ENCODE results near the gene RNF113B. TPM values are rescaled to one million over a fixed set of nuclear protein-coding genes. Genes with fewer than 3 reads are reported as not detected.

Gene RNF113B
- total RNA-seq: not detected
- long read RNA-seq, donor 1: 0 reads
- long read RNA-seq, donor 2: 0 reads

DNA sequence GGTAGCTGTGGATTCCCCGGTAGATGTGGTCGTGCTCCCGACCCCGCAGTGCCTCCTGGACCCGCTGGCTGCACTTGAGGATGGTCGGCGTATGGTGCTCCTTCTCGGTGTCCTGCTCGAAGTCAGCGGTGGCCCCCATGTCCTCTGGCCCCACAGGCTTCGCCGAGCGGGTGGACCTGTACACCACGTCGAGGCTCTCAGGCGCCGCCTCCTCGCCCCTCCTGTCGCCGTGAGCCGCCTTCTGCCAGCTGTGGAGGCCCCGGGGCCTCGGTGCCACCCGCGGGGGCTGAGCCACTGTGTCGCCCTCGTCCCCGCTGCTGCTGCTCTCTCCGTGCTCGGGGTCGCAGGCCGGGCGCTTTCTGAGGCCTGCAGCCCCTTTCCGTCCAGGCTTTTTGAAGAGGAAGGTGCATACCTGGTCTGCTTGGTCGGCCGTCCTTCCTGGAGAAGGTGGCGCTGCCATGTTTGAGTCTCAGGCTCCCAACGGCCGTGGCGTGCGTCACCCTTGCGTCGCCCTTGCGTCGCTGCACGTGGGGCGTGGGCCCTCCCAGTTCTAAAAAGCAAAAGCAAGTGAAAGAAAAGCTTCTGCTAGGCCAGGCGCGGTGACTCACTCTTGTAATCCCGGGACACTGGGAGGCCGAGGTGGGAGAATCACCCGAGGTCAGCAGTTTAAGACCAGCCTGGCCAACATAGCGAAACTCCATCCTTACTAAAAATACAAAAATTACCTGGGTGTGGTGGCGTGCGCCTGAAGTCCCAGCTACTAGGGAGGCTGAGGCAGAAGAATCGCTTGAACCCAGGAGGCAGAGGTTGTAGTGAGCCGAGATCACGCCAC is at the start of gene RNF113B:
Gene RNF113B, minus strand, starts transcription at position 493 of the 832 bp plus-strand sequence. Its CDS starts 33 bp downstream, at position 460.
- no peak for DNase-seq (ENCODE audit: low spot score)
- intact Hi-C loops (cut with DNase I): no loop called here

DNA sequence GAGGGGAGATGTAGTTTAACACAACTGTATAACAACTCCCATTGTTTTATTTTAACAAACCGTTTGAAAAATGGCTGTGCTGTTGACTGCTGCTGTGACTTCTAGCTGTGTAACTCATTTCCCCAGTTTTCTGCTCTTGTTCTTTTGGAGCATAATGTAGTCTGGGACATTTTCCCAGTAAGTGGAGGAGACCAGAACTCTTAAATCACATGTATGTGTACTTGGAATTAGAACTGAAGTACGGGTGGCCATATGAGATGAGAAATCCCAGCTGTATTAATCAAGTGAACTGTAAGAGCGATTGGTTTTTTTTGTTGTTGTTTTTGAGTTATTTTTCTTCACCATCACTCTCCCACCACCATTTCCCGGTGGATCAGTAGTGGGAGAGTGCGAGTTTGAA is 49.4 kb upstream of the RNF113B start:
- no peak for DNase-seq (ENCODE audit: low spot score)
- intact Hi-C loops (cut with DNase I): no loop called here

DNA sequence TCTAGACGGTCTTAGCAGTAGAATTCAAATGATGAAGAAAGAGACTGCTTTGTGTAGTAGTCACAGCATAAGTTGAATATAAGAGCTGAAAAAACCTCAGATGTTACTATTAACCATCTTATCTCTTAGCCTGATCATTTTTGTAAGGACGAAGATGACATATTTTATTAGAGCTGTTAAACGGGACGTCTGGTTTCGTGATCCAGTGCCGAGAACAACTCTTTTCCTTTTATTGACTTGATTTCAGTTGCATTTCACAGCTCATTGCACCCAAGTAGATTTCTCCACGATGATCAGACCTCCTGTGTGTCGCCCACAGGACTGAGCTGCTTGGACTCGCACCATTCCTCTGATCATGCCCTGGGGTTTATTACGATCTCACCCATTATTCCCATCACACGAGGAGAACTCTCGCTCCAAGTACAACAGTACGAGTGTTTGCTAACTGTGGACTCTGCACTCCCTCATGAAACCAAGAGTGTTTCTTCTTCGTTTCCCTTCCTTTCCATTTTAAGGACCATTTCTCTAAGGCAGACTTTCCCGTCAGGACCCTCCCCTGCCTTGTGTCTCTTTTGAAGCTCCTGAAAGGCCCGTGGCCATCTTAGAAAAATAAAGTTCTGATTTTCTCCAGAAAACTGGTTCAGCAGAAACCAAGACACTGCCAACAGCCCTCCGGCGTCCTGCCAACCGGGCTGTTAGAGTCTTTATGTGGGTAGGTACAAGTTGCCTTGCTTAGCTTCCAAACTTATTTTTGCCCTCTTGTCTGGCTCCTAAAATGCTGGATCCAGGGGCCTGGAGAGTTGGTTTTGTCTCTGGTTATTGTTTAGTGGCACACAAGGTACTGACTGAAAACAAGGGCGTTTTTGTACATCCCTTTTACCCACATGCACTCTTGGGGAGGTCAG is 48.2 kb upstream of the RNF113B start:
- no peak for DNase-seq (ENCODE audit: low spot score)
- intact Hi-C loops (cut with DNase I): no loop called here

DNA sequence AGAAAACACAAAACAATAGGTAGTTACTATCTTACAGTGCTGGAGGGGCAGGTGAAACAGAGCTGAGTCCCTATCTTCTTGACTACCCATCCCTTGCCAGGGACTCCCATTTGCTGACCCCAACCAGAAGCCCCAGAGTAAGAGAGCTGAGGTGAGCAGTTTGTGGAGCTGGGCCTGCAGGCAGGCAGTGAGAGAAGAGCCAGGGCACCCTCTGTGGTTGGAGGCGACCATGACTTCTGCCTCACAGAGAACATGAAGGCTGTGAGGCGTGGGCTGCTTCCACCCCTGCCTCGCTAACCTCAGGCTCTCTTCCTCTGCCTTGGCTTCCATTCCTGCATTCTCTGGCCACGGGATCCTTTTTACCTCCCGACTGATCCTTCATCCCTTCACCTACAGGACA is 47.5 kb upstream of the RNF113B start:
- DNase-seq (ENCODE audit: low spot score): no peak
- intact Hi-C loops (cut with DNase I): no loop called here

DNA sequence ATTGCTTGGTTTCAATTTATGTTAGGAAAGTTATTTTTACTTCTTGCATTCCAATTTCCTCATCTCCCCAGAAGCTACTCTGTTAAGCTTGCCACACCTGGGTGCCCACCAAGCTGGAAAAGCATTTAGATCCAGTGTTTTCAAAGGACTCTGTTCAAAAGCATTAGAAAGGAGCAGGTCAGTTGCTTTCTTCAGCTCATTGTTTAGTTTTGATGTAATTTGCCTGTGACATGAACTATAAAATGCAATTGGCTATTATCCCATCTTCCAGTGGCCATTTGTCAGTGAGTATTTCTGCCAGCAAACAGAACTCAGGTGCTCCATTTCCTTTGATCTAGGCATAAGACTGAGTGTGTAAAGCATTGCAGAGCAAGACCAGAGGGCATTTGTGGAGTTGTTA is 46.7 kb upstream of the RNF113B start:
- intact Hi-C loops (cut with DNase I): no loop called here
- no peak for DNase-seq (ENCODE audit: low spot score)

DNA sequence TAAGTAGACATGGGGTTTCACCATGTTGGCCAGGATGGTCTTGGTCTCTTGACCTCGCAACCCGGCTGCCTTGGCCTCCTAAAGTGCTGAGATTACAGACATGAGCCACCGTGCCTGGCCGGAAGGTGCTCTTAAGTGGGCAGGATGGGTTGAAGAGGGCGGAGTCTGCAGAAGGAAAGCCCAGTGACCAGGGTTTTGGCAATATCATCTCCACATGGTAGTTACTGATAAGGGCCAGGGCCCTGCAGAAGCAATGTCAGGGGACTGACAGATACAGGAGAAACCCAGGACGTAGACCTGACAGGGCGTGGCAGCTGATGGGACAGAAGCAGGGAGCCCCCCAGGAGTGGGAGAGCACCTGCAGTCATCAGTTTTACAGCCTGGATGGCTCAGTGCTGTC is 45.7 kb upstream of the RNF113B start:
- intact Hi-C loops (cut with DNase I): no loop called here

DNA sequence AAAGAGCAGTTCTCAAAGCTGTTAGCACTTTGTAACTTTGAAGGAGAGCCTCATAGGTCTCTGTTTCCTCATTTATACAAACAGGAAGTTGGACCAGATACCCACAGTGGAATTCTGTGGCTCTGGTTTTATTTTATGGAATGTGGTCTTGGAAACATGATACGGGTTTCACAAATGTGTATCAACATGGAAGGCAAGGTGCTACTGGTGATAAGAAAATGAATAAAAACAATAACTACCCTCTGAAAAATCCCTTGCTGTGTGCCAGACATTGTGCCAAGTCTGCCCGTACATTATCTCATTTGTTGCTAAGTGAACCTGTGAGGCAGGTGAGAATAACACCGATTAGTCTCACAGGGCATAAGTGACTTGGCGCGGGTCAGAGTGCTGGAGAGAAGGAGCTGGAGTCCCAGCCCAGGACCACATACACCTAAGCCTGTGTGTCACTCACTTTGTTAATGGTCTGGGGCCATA is 45.0 kb upstream of the RNF113B start:
- no peak for DNase-seq (ENCODE audit: low spot score)
- intact Hi-C loops (cut with DNase I): no loop called here

More for the DNA sequence above, 45.7 kb upstream of the RNF113B start:
- no peak for DNase-seq (ENCODE audit: low spot score)

DNA sequence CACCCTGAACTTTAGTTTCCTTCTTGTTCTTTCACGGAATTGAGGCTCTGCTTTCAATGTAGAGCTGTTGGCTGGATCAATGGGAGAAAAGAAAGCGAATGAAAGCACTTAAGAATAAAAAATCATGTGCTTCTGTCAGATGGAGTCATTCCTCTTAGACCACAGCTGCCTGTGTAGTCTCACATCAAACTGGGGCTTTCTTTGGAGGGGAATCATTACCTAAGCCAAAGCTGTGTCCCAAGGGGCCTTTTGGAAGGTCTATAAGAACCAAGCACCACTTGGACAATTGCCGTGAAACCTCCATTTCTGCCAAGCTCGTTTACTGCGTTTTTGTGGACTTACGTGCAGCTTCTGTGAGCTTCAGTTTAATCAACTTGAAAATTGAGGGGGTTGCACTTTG is 44.2 kb upstream of the RNF113B start:
- intact Hi-C loops (cut with DNase I): no loop called here
- DNase-seq (ENCODE audit: low spot score): no peak

DNA sequence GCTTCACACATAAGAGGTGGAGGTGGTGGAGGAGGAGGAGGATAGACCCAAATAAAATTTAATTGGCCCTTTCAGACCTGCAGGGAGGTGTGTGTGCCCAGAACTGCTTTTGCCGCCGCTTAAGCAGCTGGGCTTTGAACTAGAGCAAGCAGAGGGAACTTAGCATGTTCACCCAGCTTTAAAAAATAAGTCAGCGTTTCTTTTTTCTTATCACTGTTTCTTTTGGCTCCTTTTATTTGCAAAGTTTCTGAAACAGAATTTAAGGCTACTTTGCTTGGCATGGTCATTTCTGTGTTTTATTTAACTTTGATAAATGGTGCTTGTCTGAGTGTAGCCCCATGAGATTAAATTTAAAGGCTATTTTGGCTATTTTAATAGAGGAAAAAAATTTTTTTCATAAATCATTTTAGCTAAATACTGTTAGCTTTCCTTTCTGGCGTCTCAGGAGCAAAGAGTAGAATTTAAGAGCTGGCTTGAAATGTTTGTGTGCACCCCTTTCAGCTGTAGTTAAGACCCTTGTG is 43.3 kb upstream of the RNF113B start:
- intact Hi-C loops (cut with DNase I): no loop called here
- DNase-seq (ENCODE audit: low spot score): no peak

DNA sequence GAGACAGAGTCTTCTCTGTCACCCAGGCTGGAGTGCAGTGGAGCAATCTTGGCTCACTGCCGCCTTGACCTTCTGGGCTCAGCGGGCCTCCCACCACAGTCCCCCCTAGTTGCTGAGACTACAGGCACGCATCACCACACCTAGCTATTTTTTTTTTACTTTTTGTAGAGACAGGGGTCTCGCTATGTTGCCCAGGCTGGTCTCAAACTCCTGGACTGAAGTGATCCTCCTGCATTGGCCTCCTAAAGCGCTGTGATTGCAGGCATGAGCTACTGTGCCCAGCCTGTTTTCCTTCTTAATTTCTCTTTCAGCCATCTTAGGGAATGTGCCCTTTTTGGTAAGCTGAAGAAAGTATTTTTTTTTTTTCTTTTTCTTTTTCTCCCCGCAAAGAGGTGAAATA is 42.6 kb upstream of the RNF113B start:
- no peak for DNase-seq (ENCODE audit: low spot score)
- intact Hi-C loops (cut with DNase I): no loop called here

DNA sequence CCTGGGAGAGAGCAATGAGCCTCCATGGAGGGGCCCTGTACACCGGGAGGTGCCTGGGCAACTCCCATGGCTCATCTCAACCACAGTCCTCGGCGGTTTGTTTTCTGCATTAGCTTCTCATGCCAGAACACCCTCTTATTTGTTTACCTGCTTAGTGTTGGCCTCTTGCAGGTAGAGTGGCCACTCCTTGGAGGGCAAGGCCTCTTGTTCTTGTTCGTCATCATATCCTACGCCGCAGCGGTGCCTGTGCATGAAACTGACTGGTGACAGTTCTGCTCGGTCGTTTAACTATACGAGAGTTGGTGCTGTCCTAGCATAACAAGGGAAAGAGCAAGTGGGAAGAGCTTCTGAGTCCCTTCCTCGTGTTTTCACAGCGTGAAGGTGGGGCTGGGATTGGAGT is 40.5 kb upstream of the RNF113B start:
- DNase-seq (ENCODE audit: low spot score): no peak
- intact Hi-C loops (cut with DNase I): no loop called here

DNA sequence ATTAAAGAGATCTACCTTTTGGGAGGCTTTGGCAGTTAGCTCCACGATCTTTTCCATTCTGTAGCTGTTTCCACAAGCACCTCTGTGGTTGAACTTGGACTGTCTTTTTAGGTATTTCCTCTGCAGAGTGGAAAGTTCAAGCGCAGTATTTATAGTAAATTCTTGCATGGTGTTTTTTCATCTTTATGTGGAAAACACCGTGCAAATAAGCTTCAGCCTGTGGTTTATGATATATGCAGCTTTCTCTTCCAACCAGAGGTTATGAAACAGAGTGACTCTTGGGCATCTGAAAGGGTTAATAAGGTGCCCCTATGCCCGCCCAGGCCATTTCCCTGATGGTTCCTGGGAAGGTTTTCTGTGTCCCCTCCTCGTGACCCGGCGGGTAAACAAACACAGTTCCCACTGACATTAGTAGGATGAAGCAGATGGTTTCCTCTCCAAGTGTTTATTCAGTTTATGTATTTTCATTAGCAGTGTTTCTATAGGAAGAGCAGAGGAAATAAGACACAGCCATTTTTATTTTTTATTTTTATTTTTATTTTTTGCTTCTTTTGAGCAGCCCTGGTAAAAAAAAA is 39.7 kb upstream of the RNF113B start:
- intact Hi-C loops (cut with DNase I): no loop called here
- no peak for DNase-seq (ENCODE audit: low spot score)

DNA sequence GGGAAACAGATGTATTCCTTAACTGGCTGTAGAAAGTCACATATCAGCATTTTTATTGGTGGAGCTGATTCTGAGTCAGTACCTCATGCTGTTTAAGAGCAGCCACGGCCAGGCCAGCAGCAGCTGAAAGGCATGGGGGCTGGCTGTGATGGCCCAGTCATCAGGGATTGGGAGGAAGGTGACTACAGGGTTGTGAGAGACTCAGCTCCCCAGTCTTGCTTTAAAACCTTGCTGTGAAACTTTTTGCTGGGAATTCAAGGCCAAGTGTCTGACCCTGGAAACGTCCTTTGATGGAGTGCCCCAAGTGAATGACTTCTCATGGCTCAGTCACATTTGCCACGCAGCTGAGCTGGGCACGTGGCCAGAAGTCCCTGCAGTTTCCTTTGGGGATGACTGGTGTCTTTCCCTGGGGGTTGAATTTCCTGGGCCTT is 39.1 kb upstream of the RNF113B start:
- no peak for DNase-seq (ENCODE audit: low spot score)
- intact Hi-C loops (cut with DNase I): no loop called here

DNA sequence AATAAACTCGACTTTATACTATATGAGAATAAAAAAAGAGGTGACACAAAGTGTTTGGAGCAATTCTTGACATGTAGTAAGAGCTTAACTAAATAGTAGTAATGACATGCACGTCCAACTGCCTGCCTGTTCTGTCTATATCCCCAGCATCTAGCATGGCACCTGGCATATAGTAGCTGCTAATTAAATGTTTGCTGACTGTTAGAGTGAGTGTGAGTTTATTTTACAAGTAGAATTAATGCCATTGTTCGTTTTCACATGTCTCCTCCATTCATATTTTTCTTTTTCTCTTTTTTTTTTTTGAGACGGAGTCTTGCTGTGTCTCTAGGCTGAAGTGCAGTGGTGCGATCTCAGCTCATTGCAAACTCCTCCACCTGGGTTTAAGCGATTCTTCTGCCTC is 38.4 kb upstream of the RNF113B start:
- intact Hi-C loops (cut with DNase I): no loop called here
- DNase-seq (ENCODE audit: low spot score): no peak

DNA sequence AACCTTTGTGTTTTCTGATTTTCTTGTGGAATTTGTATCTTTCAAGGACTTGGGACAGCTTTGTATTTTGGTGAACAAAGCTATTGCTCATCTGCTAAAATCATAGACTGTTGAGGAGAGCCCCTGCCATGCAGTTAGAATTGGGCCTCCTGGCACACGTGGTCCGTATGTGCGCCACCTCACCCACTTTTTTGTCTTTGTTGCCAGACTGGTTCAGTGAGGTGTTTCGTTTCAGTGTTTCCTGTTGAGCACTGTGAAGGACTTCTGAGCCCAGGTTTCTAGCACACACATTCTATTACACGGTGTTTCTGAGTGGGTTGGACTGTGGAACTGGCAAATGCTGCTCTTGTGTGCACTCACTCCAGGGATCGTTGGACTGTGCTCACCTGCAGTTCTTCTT is 37.6 kb upstream of the RNF113B start:
- intact Hi-C loops (cut with DNase I): no loop called here
- no peak for DNase-seq (ENCODE audit: low spot score)

DNA sequence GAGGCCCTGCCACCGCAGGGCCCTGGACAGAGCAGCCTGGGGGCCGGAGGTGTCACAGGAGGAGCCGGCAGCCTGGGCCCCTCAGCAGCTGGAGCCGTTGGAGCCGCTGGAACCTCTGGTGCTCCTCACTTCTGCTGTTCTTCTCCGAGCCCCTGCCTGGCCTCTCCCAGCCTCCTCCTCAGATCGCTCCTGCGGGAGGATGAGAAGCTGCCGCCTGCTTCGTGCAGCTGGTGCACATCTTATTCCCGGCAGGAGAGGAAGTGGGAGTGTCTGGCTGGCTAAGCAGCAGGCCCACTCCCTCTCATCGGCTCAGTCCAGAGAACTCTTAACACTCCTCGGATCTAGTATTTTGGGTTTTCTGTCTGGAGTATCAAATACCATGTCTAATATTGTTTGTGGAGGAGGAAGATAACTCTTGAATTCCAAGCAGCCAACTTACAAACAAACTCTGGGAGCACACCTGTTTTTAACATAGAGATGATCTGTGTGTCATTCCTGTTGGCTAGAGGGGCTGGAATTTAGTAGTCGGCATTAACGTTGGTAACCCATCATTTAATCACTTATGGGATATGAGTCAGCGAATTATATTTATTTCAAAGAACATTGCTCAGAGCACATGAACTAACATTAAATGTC is 37.1 kb upstream of the RNF113B start:
- intact Hi-C loops (cut with DNase I): no loop called here
- DNase-seq (ENCODE audit: low spot score): no peak

DNA sequence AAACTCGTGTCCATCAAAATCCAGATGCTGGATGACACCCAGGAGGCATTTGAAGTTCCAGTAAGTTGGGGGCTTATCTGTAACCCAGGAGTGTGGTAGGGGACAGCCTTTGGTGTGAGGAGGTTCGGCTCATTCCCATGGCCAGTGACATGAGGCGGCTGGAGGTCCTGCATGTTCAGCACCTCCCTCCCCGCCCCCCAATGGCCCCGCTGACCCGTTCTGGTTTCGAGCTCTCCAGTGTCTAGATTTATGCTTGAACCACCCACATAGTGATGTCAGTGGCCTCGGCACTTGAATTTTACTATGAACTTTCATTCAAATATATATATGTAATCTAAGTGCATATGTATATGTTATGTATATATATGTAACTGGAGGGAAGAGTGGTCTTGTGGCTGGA is 36.3 kb upstream of the RNF113B start:
- intact Hi-C loops (cut with DNase I): no loop called here
- DNase-seq (ENCODE audit: low spot score): no peak

DNA sequence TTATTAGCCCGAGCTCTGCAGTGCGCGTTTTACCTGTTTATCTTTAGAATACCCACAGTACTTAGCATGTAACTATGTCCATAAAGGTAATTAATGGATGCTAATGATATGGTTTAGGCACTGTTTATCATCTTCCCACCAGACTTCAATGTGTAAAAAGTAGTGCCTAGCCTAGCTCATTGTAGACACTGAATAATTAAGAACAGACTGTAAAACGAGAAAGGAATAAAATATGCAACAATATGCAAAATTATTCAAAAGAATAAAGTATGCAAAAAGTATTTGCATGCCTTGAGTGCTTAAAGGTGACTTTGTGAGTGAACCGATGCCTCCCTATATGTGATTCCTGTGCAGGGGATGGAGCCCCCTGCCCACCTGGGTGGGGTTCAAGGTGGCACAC is 35.7 kb upstream of the RNF113B start:
- DNase-seq (ENCODE audit: low spot score): no peak
- intact Hi-C loops (cut with DNase I): no loop called here

DNA sequence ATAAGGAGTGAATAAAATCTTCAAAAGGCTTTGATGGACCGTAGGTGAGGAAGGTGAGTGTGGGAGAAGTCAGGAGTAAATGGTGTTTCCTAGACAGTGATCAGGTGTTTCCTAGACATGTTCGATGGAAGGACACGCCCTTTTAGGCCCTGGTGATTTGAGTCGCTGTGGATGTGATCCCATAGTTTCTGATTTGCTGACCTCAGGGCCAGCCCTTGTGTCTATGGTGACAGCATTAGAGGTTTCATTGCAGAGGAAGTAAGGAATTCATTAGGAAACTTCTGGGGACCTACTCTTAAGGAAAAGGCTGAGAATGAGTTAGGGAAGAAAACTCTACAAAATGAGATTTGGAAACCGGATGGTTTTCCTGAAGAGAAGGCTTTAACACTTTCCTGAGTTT is 31.5 kb upstream of the RNF113B start:
- intact Hi-C loops (cut with DNase I): no loop called here
- no peak for DNase-seq (ENCODE audit: low spot score)
